HepG2 (cell line): ENCODE measurements around the gene MFSD6. TPM values are rescaled to one million over a fixed set of nuclear protein-coding genes. Genes with fewer than 3 reads are reported as not detected.

Experiments used
- FOSL2 ChIP-seq: sonication (generic); formaldehyde crosslinking; IDR thresholded peaks from 2 replicates; pipeline ENCODE4 v1.4.0; 2020; ENCODE audit warnings: missing genetic modification reagents
- FOXP1 ChIP-seq, 2 experiments: fragments of 450-650 bp in 1 of 2; IDR thresholded peaks; 2 replicates each; pipeline ENCODE4 v1.6.1; 2017 to 2018; ENCODE audit warnings: antibody characterized with exemption in 1 of 2
- HINFP ChIP-seq: sonication (generic); formaldehyde crosslinking; IDR thresholded peaks from 2 replicates; pipeline ENCODE4 v1.4.0; 2020; ENCODE audit warnings: low read depth, mild to moderate bottlenecking, missing genetic modification reagents
- NR1H2 ChIP-seq: sonication (generic); formaldehyde crosslinking; IDR thresholded peaks from 2 replicates; pipeline ENCODE4 v1.8.1; 2022; ENCODE audit warnings: low read depth, missing genetic modification reagents, borderline replicate concordance
- POLR2A ChIP-seq, 2 experiments: IDR thresholded peaks; 2 replicates each; pipeline ENCODE4 v1.6.1; 2011; ENCODE audit warnings: low read depth in 2 of 2, low read length in 2 of 2, mild to moderate bottlenecking in 1 of 2, moderate library complexity in 1 of 2; ENCODE audit not compliant: insufficient read depth in 1 of 2
- POLR2AphosphoS5 ChIP-seq: IDR thresholded peaks from 2 replicates; pipeline ENCODE4 v1.6.1; 2012; ENCODE audit warnings: low read depth, low read length
- SALL1 ChIP-seq: sonication (generic); formaldehyde crosslinking; IDR thresholded peaks from 2 replicates; pipeline ENCODE4 v1.8.0; 2022; ENCODE audit warnings: mild to moderate bottlenecking, missing genetic modification reagents
- SMC3 ChIP-seq: IDR thresholded peaks from 2 replicates; pipeline ENCODE4 v1.6.1; 2011; ENCODE audit warnings: low read length, improper control_type of control experiment
- SRF ChIP-seq: IDR thresholded peaks from 2 replicates; pipeline ENCODE4 v1.6.1; 2011; ENCODE audit warnings: mild to moderate bottlenecking, low read depth, low read length, moderate library complexity
- ZBTB7A ChIP-seq: sonication (generic); formaldehyde crosslinking; IDR thresholded peaks from 2 replicates; pipeline ENCODE4 v1.8.0; 2022; ENCODE audit warnings: mild to moderate bottlenecking, missing genetic modification reagents
- ZNF143 ChIP-seq: sonication (generic); formaldehyde crosslinking; IDR thresholded peaks from 2 replicates; pipeline ENCODE4 v1.4.0; 2020; ENCODE audit warnings: missing genetic modification reagents
- ZNF282 ChIP-seq: fragments of 450-650 bp; IDR thresholded peaks from 2 replicates; pipeline ENCODE4 v1.6.1; 2018; ENCODE audit not compliant: partially characterized antibody
- ZNF615 ChIP-seq: sonication (generic); formaldehyde crosslinking; IDR thresholded peaks from 2 replicates; pipeline ENCODE4 v1.5.0; 2020; ENCODE audit warnings: mild to moderate bottlenecking, missing genetic modification reagents, borderline replicate concordance
- ZNF749 ChIP-seq: sonication (generic); formaldehyde crosslinking; IDR thresholded peaks from 2 replicates; pipeline ENCODE4 v1.8.0; 2022; ENCODE audit warnings: mild to moderate bottlenecking, missing genetic modification reagents, moderate library complexity, borderline replicate concordance
- ZNF775 ChIP-seq: sonication (generic); formaldehyde crosslinking; IDR thresholded peaks from 2 replicates; pipeline ENCODE4 v1.4.0; 2020; ENCODE audit warnings: missing genetic modification reagents, mild to moderate bottlenecking, moderate library complexity, borderline replicate concordance
- ZSCAN30 ChIP-seq: sonication (generic); formaldehyde crosslinking; IDR thresholded peaks from 2 replicates; pipeline ENCODE4 v1.5.0; 2020; ENCODE audit warnings: mild to moderate bottlenecking, missing genetic modification reagents
- ZSCAN31 ChIP-seq: sonication (generic); formaldehyde crosslinking; IDR thresholded peaks from 2 replicates; pipeline ENCODE4 v1.5.0; 2020; ENCODE audit warnings: low read depth, mild to moderate bottlenecking, missing genetic modification reagents
- polyA plus RNA-seq, 8 experiments: library from polyadenylated mRNA; depleted of rRNA in 3 of 8; stranded (reverse) in 7 of 8; unstranded in 1 of 8; fragments of >200 nt; fragmentation: Illumina TruSeq in 4 of 8; extraction: Trizol in 4 of 8; gene quantifications; 2 replicates each; pipeline versions ENCODE4 v1.2.1 to v1.2.3, GENCODE V29; 2011 to 2016; ENCODE audit warnings: low read depth in 4 of 8, missing spikeins in 1 of 8, mixed read lengths in 1 of 8; ENCODE audit not compliant: insufficient read depth in 1 of 8
- total RNA-seq, 5 experiments: library from RNA; depleted of rRNA; stranded (reverse); fragments of >200 nt; fragmentation: Illumina TruSeq; extraction: Trizol; gene quantifications; 2 replicates each; pipeline ENCODE4 v1.2.3, GENCODE V29; 2016; ENCODE audit warnings: low read depth in 1 of 5
- TF ChIP-seq, protein P1 (sequence below): sonication (generic); formaldehyde crosslinking; IDR thresholded peaks from 2 replicates; pipeline ENCODE4 v1.5.1; 2020; ENCODE audit warnings: mild to moderate bottlenecking, missing genetic modification reagents, moderate library complexity
- TF ChIP-seq, protein P2 (sequence below): fragments of 450-650 bp; IDR thresholded peaks from 2 replicates; pipeline ENCODE4 v1.6.1; 2016
- TF ChIP-seq, protein P3 (sequence below), 2 experiments: sonication (generic) in 1 of 2; formaldehyde crosslinking in 1 of 2; IDR thresholded peaks; 2 replicates each; pipeline versions ENCODE4 v1.5.1 to v1.6.1; 2011 to 2020; ENCODE audit warnings: borderline replicate concordance in 1 of 2, low read depth in 1 of 2, low read length in 1 of 2, mild to moderate bottlenecking in 1 of 2, missing genetic modification reagents in 1 of 2, moderate library complexity in 1 of 2

MFSD6 gene
- total and polyA plus RNA-seq, 2 of the 13 experiments (the other 11 are each of a cell fraction or from before 2014, with no cell fraction given) = 0.92 to 1.4 TPM

DNA sequence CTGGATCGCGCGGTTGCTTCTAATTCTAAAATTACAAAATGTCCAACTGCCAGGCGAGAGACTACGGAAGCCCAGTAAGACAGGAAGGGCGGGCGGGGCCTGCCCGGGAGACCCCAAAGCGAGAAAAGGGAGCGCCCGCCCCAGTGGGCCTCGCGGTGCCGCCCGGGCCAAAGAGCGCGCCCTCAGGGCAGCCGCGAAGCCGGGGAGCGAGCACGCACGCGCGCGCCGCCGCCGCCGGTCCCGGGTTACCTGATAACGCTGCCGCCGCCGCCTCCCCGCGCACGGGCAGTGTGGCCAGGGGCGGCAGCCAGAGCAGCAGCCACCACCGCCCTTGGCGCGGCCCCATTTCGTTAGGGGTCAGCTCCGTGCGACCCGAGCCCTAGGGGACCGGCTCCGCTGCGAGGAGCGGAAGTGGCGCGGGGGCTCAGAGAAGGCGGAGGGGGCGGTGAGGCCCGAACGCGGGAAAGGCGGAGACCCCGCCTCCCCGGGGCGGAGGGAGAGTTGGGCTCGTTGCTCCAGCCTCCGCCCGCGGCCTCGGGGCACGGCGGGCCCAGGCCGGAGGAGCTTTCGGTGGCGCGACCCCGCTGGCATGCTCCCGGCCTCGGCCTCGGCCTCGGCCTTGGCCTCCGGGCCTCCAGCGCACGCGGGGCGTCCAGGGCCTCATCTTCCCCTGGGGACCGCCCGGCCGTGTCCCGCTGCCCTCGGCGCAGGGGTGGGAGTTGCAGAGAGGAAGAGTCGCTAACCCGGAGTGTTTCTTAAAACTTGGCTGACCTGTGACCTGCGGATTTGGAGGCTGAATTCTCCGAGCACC lies 126.4 kb downstream of the MFSD6 start, which contains the start of gene NEMP2 (continued):
- peak; percentile 99 for TF ChIP-seq ZSCAN31 (CRISPR knock-in tag)
- TF ChIP-seq ZSCAN30 = no peak
- TF ChIP-seq FOXP1 (IDR thresholded peaks at IDR 0.05) = no peak
- TF ChIP-seq FOXP1 (CRISPR knock-in tag; IDR thresholded peaks at IDR 0.05) = no peak; the same call in 1 of the 2 replicates
- TF ChIP-seq POLR2A (IDR thresholded peaks at IDR 0.05; ENCODE audit: insufficient read depth in 1 of 2, low read depth in 2 of 2, low read length in 2 of 2) = peak; percentile 90
- peak; percentile 98 for TF ChIP-seq SALL1 (CRISPR knock-in tag)
- TF ChIP-seq SMC3 = no peak
- TF ChIP-seq ZNF749 (CRISPR knock-in tag) = no peak; the same call in 1 of the 2 replicates
- TF ChIP-seq, protein P1, sequence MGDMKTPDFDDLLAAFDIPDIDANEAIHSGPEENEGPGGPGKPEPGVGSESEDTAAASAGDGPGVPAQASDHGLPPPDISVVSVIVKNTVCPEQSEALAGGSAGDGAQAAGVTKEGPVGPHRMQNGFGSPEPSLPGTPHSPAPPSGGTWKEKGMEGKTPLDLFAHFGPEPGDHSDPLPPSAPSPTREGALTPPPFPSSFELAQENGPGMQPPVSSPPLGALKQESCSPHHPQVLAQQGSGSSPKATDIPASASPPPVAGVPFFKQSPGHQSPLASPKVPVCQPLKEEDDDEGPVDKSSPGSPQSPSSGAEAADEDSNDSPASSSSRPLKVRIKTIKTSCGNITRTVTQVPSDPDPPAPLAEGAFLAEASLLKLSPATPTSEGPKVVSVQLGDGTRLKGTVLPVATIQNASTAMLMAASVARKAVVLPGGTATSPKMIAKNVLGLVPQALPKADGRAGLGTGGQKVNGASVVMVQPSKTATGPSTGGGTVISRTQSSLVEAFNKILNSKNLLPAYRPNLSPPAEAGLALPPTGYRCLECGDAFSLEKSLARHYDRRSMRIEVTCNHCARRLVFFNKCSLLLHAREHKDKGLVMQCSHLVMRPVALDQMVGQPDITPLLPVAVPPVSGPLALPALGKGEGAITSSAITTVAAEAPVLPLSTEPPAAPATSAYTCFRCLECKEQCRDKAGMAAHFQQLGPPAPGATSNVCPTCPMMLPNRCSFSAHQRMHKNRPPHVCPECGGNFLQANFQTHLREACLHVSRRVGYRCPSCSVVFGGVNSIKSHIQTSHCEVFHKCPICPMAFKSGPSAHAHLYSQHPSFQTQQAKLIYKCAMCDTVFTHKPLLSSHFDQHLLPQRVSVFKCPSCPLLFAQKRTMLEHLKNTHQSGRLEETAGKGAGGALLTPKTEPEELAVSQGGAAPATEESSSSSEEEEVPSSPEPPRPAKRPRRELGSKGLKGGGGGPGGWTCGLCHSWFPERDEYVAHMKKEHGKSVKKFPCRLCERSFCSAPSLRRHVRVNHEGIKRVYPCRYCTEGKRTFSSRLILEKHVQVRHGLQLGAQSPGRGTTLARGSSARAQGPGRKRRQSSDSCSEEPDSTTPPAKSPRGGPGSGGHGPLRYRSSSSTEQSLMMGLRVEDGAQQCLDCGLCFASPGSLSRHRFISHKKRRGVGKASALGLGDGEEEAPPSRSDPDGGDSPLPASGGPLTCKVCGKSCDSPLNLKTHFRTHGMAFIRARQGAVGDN (CRISPR knock-in tag) = peak; percentile 99
- TF ChIP-seq POLR2AphosphoS5 = peak; percentile 87
- TF ChIP-seq FOSL2 (CRISPR knock-in tag) = peak; percentile 39
- no peak; the same call in 1 of the 2 replicates for TF ChIP-seq ZNF775
- TF ChIP-seq HINFP = peak; percentile 90
- 0 out of 2 replicates have a peak, but pooled peaks have one; percentile 4 for TF ChIP-seq SRF
- peak; percentile 91 for TF ChIP-seq ZBTB7A (CRISPR knock-in tag)
- 0 out of 2 replicates have a peak, but pooled peaks have one; percentile 23 for TF ChIP-seq ZNF143
- TF ChIP-seq, protein P2, sequence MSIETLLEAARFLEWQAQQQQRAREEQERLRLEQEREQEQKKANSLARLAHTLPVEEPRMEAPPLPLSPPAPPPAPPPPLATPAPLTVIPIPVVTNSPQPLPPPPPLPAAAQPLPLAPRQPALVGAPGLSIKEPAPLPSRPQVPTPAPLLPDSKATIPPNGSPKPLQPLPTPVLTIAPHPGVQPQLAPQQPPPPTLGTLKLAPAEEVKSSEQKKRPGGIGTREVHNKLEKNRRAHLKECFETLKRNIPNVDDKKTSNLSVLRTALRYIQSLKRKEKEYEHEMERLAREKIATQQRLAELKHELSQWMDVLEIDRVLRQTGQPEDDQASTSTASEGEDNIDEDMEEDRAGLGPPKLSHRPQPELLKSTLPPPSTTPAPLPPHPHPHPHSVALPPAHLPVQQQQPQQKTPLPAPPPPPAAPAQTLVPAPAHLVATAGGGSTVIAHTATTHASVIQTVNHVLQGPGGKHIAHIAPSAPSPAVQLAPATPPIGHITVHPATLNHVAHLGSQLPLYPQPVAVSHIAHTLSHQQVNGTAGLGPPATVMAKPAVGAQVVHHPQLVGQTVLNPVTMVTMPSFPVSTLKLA = no peak
- TF ChIP-seq, protein P3, sequence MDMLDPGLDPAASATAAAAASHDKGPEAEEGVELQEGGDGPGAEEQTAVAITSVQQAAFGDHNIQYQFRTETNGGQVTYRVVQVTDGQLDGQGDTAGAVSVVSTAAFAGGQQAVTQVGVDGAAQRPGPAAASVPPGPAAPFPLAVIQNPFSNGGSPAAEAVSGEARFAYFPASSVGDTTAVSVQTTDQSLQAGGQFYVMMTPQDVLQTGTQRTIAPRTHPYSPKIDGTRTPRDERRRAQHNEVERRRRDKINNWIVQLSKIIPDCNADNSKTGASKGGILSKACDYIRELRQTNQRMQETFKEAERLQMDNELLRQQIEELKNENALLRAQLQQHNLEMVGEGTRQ (IDR thresholded peaks at IDR 0.05; ENCODE audit: low read depth, low read length) = no peak
- TF ChIP-seq, protein P3 (CRISPR knock-in tag; IDR thresholded peaks at IDR 0.05; ENCODE audit: borderline replicate concordance) = no peak; the same call in 1 of the 2 replicates
- TF ChIP-seq ZNF615 (CRISPR knock-in tag) = no peak
- TF ChIP-seq NR1H2 (CRISPR knock-in tag) = no peak
- no peak for TF ChIP-seq ZNF282
